GM12892 (cell line): ENCODE results near the gene ZMYM3.
"Not testable (repeated sequence)": the region's sequence is repeated elsewhere in the genome, so short reads cannot be mapped to it uniquely, and the experiment has no call there.

ENCODE experiments used
- DNase-seq: peaks from one replicate; pipeline ENCODE4 v3.0.0; 2011; ENCODE audit not compliant: insufficient read length
- FAIRE-seq: peaks from 2 replicates; lab custom pipeline; 2011; peaks lifted over from hg19 to GRCh38; lab: Jason Lieb, UNC
- POLR2A ChIP-seq: IDR thresholded peaks from 2 replicates; pipeline ENCODE4 v1.6.1; 2011; ENCODE audit warnings: low read depth, low read length, control low read depth
- POLR2AphosphoS5 ChIP-seq: IDR thresholded peaks from 2 replicates; pipeline ENCODE4 v1.6.1; 2011; ENCODE audit warnings: low read depth, low read length, control low read depth
- TAF1 ChIP-seq: IDR thresholded peaks from 2 replicates; pipeline ENCODE4 v1.6.1; 2011; ENCODE audit warnings: low read depth, mild to moderate bottlenecking, control low read depth, low read length, borderline replicate concordance

ZMYM3 gene

GRCh38 chrX:71283403-71284143 lies 29.6 kb upstream of the ZMYM3 start, which contains the start of gene NONO:
TSS of gene NONO (plus strand) at chrX:71283635. CDS start at chrX:71290638, 7,003 bp downstream.
- DNase-seq: peak; percentile 52
- FAIRE-seq: peak; percentile 88
- TF ChIP-seq POLR2AphosphoS5: peak; percentile 65
- TF ChIP-seq POLR2A: peak; percentile 79
- peak; percentile 63; the same call in 1 of the 2 replicates for TF ChIP-seq TAF1

- TF ChIP-seq POLR2A (no peak), POLR2AphosphoS5 (0 out of 2 replicates have a peak, but pooled peaks have one; percentile 14)
- FAIRE-seq (peak; percentile 65), DNase-seq (no peak)
Measured at GRCh38 chrX:71282514-71283402, 28.8 kb upstream of the ZMYM3 start.

DNA sequence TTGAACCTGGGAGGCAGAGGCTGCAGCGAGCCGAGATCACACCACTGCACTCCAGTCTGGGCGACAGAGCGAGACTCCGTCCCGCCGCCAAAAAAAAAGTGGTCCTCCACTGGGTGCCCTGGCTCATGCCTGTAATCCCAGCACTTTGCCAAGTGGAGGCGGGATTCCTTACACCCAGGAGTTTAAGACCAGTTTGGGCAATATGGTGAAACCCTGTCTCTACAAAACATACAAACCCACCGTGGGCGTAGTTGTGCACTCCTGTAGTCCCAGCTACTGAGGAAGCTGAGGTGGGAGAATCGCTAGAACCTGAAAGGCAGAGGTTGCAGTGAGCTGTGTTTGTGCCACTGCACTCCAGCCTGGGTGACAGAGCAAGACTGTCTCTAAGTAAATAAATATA lies 27.4 kb upstream of the ZMYM3 start:
- not testable (repeated sequence) for FAIRE-seq, DNase-seq

DNA sequence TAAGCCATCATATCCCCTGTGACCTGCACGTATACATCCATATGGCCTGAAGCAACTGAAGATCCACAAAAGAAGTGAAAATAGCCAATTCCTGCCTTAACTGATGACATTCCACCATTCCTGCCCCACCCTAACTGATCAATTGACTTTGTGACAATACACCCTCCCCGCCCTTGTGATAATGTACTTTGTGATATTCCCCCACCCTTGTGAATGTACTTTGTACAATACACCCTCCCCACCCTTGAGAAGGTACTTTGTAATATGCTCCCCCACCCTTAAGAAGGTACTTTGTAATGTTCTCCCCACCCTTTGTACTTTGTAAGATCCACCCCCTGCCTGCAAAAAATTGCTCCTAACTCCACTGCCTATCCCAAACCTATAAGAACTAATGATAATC lies 18.4 kb upstream of the ZMYM3 start:
- not testable (repeated sequence) for DNase-seq, FAIRE-seq

GRCh38 chrX:71269801-71270395 lies 16.0 kb upstream of the ZMYM3 start:
- FAIRE-seq (no peak), DNase-seq (no peak)
- TF ChIP-seq POLR2AphosphoS5: no peak

GRCh38 chrX:71268624-71269023 lies 14.7 kb upstream of the ZMYM3 start:
- not testable (repeated sequence) for FAIRE-seq, DNase-seq

DNA sequence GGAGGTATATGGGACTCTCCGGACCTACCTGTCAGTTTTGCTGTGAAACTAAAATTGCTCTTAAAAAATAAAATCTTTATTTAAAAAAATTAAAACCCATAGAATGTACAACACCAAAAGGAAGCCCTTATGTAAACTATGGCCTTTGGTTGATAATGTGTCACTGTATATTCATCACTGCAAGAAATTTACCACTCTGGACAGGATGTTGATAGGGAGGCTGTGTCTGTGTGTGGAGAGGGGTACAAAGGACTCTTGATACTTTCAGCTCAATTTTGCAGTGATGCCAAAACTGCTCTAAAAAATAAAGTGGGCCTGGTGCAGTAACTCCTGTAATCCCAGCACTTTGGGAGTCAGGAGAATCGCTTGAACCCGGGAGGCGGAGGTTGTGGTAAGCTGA lies 2.9 kb upstream of the ZMYM3 start:
- FAIRE-seq (no peak), DNase-seq (no peak)
- TF ChIP-seq POLR2A (no peak), POLR2AphosphoS5 (no peak), TAF1 (no peak)

DNA sequence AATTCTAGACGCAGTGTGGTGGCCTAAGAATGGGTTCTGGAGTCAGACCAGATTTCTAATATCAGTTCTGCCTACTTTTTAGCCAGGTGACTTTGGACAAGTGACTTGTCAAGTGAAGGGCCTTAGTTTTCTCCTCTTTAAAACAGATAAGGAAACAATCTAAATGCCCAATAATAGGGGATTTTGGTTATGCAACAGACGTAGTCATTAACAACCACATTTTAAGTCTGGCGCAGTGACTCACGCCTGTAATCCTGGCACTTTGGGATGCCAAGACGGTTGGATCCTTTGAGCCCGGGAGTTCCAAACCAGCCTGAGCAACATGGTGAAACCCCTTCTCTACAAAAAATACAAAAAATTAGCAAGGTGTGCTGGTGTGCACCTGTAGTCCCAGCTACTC lies 2.1 kb upstream of the ZMYM3 start:
- DNase-seq (no peak), FAIRE-seq (no peak)
- TF ChIP-seq POLR2AphosphoS5 (no peak), POLR2A (no peak), TAF1 (no peak)

DNA sequence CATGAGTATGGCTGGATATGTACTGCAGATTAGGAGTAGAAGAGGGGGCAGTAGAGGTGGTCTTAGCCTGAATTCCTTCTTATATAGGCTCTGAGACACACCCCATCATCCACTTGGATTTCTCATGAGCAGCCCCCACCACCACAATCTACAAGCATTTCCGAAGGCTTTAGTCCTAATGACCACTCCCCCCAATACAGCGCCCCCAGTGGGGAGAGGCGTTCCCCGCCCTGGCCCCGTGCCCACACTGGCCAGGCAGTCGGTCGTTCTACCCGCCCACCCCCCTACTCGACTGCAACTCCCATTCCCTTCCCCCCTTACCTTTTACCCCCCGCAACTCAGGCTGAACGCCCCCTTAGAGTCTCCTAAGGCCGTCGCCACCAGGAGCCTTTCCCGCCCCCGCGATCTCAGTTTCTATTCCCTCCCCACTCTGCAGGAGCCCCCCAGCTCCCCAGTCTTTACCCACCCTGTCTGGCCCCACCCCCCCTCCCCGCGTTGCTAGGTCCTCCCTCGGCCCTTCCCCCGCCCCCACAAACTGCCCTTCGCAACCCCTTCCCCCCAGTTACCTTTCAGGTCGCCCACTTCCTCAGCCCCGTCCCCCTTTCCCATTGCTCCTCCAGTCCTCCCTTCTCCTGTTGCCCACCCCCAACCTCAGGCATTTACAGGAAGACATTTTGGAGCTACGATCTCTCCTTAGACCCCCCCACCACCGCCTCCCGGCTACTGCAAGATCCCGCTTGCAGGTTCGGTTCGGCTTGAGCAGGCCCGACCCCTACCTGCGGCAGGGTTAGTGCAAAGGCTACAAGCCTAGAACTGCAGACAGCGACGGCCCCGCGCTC lies 468 bp downstream of the ZMYM3 start:
- no peak for FAIRE-seq
- peak; percentile 38 for DNase-seq
- TF ChIP-seq POLR2A: no peak
- no peak for TF ChIP-seq POLR2AphosphoS5
- TF ChIP-seq TAF1: no peak

GRCh38 chrX:71252221-71252620 lies 1.7 kb downstream of the ZMYM3 start:
- DNase-seq: no peak
- no peak for FAIRE-seq
- no peak for TF ChIP-seq POLR2AphosphoS5
- TF ChIP-seq TAF1: no peak
- TF ChIP-seq POLR2A: no peak

- TF ChIP-seq TAF1 (no peak), POLR2AphosphoS5 (no peak), POLR2A (no peak)
- FAIRE-seq: no peak
- no peak for DNase-seq
Measured at GRCh38 chrX:71251466-71251973, 2.4 kb downstream of the ZMYM3 start.

- TF ChIP-seq POLR2AphosphoS5 (no peak), TAF1 (no peak), POLR2A (no peak)
- FAIRE-seq (no peak), DNase-seq (no peak)
Measured at GRCh38 chrX:71250841-71251240, 3.1 kb downstream of the ZMYM3 start.
